H1 (cell line): ENCODE results near the gene RPRD1A. TPM values are rescaled to one million over a fixed set of nuclear protein-coding genes. Genes with fewer than 3 reads are reported as not detected.

ENCODE experiments used
- CTCF ChIA-PET: fragments of 300-600 bp; sonication (Branson Sonifier 250); formaldehyde crosslinking; loops from one replicate; lab custom pipeline; 2021; ENCODE audit not compliant: partially characterized antibody; lab: Charles Lee
- POLR2A ChIA-PET: fragments of 300-600 bp; sonication (Branson Sonifier 250); formaldehyde crosslinking; loops from one replicate; lab custom pipeline; 2021; ENCODE audit warnings: inconsistent platforms; ENCODE audit not compliant: partially characterized antibody; lab: Charles Lee
- DNase-seq, 2 experiments: peaks; one replicate each; pipeline versions ENCODE4 v3.0.0 to v3.0.0-alpha.2; 2010 to 2022; ENCODE audit warnings: low spot score in 2 of 2, low read depth in 1 of 2, mixed read lengths in 1 of 2
- FAIRE-seq: peaks from 2 replicates; lab custom pipeline; 2011; peaks lifted over from hg19 to GRCh38; lab: Jason Lieb, UNC
- H2AFZ ChIP-seq: 2 replicates; pipeline ENCODE4 v1.8.1; 2012; ENCODE audit warnings: low read length, inconsistent platforms
- H2AK5ac ChIP-seq: 2 replicates; pipeline ENCODE4 v1.6.1; 2013; ENCODE audit warnings: low read depth, low read length
- H2BK120ac ChIP-seq: replicated peaks from 2 replicates; pipeline ENCODE3; 2013; ENCODE audit warnings: low read depth, low read length, inconsistent platforms
- H2BK12ac ChIP-seq: 2 replicates; pipeline ENCODE4 v1.6.1; 2013; ENCODE audit warnings: low read depth, low read length
- H2BK15ac ChIP-seq: 2 replicates; pipeline ENCODE4 v1.6.1; 2013; ENCODE audit warnings: low read length
- H2BK20ac ChIP-seq: 2 replicates; pipeline ENCODE4 v1.6.1; 2013; ENCODE audit warnings: low read length
- H2BK5ac ChIP-seq: 2 replicates; pipeline ENCODE4 v1.6.1; 2013; ENCODE audit warnings: low read depth, low read length
- H3K14ac ChIP-seq: 2 replicates; pipeline ENCODE4 v1.6.1; 2013; ENCODE audit warnings: inconsistent platforms; ENCODE audit not compliant: insufficient read length
- H3K18ac ChIP-seq: 2 replicates; pipeline ENCODE4 v1.6.1; 2013; ENCODE audit warnings: low read length; ENCODE audit errors: extremely low read depth
- H3K23ac ChIP-seq: 2 replicates; pipeline ENCODE4 v1.6.1; 2013; ENCODE audit warnings: inconsistent platforms; ENCODE audit not compliant: insufficient read length
- H3K23me2 ChIP-seq: 2 replicates; pipeline ENCODE4 v1.6.1; 2013; ENCODE audit warnings: low read depth, low read length
- H3K27ac ChIP-seq: 2 replicates; pipeline ENCODE4 v1.6.1; 2011; ENCODE audit warnings: low read depth, low read length, inconsistent platforms
- H3K27me3 ChIP-seq, 4 experiments: replicated peaks in 1 of 4; 1 replicate in 1 of 4; 2 replicates in 3 of 4; pipeline versions ENCODE4 v1.6.1 to v1.8.1; 2011 to 2013; ENCODE audit warnings: low read length in 3 of 4, mild to moderate bottlenecking in 3 of 4, inconsistent platforms in 2 of 4, mixed read lengths in 2 of 4, moderate library complexity in 1 of 4; ENCODE audit not compliant: control insufficient read depth in 3 of 4, insufficient read depth in 3 of 4; ENCODE audit errors: extremely low read depth in 1 of 4
- H3K36me3 ChIP-seq, 4 experiments: 2 replicates each; pipeline versions ENCODE4 v1.6.1 to v1.8.1; 2011 to 2013; ENCODE audit warnings: mild to moderate bottlenecking in 4 of 4, low read length in 3 of 4, moderate library complexity in 2 of 4, control low read depth in 1 of 4, inconsistent platforms in 1 of 4; ENCODE audit not compliant: insufficient read depth in 4 of 4, control insufficient read depth in 2 of 4
- H3K4ac ChIP-seq: replicated peaks from 2 replicates; pipeline ENCODE3; 2013; ENCODE audit warnings: low read length, low read depth, mixed read lengths, inconsistent platforms; ENCODE audit not compliant: insufficient read length
- H3K4me1 ChIP-seq, 4 experiments: replicated peaks in 1 of 4; 1 replicate in 1 of 4; 2 replicates in 3 of 4; pipeline versions ENCODE4 v1.6.1 to v1.8.1; 2011 to 2013; ENCODE audit warnings: low read length in 3 of 4, inconsistent platforms in 2 of 4, mixed read lengths in 1 of 4; ENCODE audit not compliant: insufficient read depth in 4 of 4, control insufficient read depth in 3 of 4
- H3K4me2 ChIP-seq, 2 experiments: 2 replicates each; pipeline versions ENCODE4 v1.6.1 to v1.8.1; 2011 to 2013; ENCODE audit warnings: low read depth in 2 of 2, low read length in 2 of 2, control low read depth in 1 of 2, inconsistent platforms in 1 of 2, mild to moderate bottlenecking in 1 of 2; ENCODE audit not compliant: insufficient read depth in 1 of 2
- H3K4me3 ChIP-seq, 4 experiments: fragments of 200-600, 300-600 bp in 1 of 4; sonication (generic), shearing (Covaris generic), sonication (Bioruptor Twin) in 1 of 4; 2 replicates each; pipeline versions ENCODE4 v1.5.1 to v1.8.1; 2011 to 2016; ENCODE audit warnings: low read length in 4 of 4, low read depth in 3 of 4, control low read depth in 2 of 4, inconsistent platforms in 2 of 4, mild to moderate bottlenecking in 2 of 4, mixed read lengths in 1 of 4, moderate library complexity in 1 of 4; ENCODE audit not compliant: insufficient read depth in 2 of 4; ENCODE audit errors: extremely low read depth in 1 of 4
- H3K56ac ChIP-seq: replicated peaks from 2 replicates; pipeline ENCODE3; 2013; ENCODE audit warnings: low read depth, mild to moderate bottlenecking, mixed read lengths, low read length, inconsistent platforms; ENCODE audit not compliant: insufficient read length
- H3K79me1 ChIP-seq: 2 replicates; pipeline ENCODE4 v1.6.1; 2013; ENCODE audit warnings: low read depth, low read length, control low read depth
- H3K79me2 ChIP-seq, 2 experiments: 2 replicates each; pipeline versions ENCODE4 v1.6.1 to v1.8.1; 2012 to 2013; ENCODE audit warnings: low read length in 2 of 2, mild to moderate bottlenecking in 2 of 2, inconsistent platforms in 1 of 2; ENCODE audit not compliant: insufficient read depth in 2 of 2, control insufficient read depth in 1 of 2
- H3K9ac ChIP-seq, 4 experiments: replicated peaks in 1 of 4; 1 replicate in 1 of 4; 2 replicates in 3 of 4; pipeline versions ENCODE4 v1.6.1 to v1.8.1; 2011 to 2013; ENCODE audit warnings: low read depth in 3 of 4, low read length in 3 of 4, control low read depth in 2 of 4, mild to moderate bottlenecking in 2 of 4, moderate library complexity in 2 of 4, inconsistent platforms in 1 of 4; ENCODE audit errors: extremely low read depth in 1 of 4
- H3K9me3 ChIP-seq, 2 experiments: 2 replicates each; pipeline versions ENCODE4 v1.6.1 to v1.8.1; 2012 to 2013; ENCODE audit warnings: mild to moderate bottlenecking in 2 of 2, moderate library complexity in 2 of 2, control low read depth in 1 of 2, inconsistent platforms in 1 of 2, low read depth in 1 of 2, low read length in 1 of 2, mixed read lengths in 1 of 2; ENCODE audit not compliant: insufficient read depth in 2 of 2
- H4K20me1 ChIP-seq, 2 experiments: replicated peaks in 1 of 2; 2 replicates each; pipeline versions ENCODE3 to v1.8.1; 2011 to 2013; ENCODE audit warnings: inconsistent platforms in 2 of 2, low read length in 2 of 2, mild to moderate bottlenecking in 1 of 2; ENCODE audit not compliant: insufficient read depth in 2 of 2, control insufficient read depth in 1 of 2
- H4K5ac ChIP-seq: 2 replicates; pipeline ENCODE4 v1.6.1; 2013; ENCODE audit warnings: low read length, low read depth, mixed read lengths, inconsistent platforms; ENCODE audit not compliant: insufficient read length
- H4K8ac ChIP-seq: 2 replicates; pipeline ENCODE4 v1.8.0; 2013; ENCODE audit warnings: mild to moderate bottlenecking, moderate library complexity, low read length, inconsistent platforms; ENCODE audit not compliant: insufficient read depth; ENCODE audit errors: extremely low read depth
- H4K91ac ChIP-seq: replicated peaks from 2 replicates; pipeline ENCODE3; 2013; ENCODE audit warnings: low read length, mixed read lengths, inconsistent platforms; ENCODE audit not compliant: insufficient read length
- CHD1 ChIP-seq: IDR thresholded peaks from 2 replicates; pipeline ENCODE4 v1.6.1; 2012; ENCODE audit warnings: low read depth, low read length, improper control_type of control experiment
- EGR1 ChIP-seq: IDR thresholded peaks from 2 replicates; pipeline ENCODE4 v1.6.1; 2011; ENCODE audit warnings: low read depth, low read length, borderline replicate concordance
- FOSL1 ChIP-seq: IDR thresholded peaks from 2 replicates; pipeline ENCODE4 v1.6.1; 2011; ENCODE audit warnings: mild to moderate bottlenecking, low read depth, low read length, moderate library complexity; ENCODE audit not compliant: insufficient read depth
- GTF2F1 ChIP-seq: IDR thresholded peaks from 2 replicates; pipeline ENCODE4 v1.6.1; 2012; ENCODE audit warnings: low read depth, low read length, improper control_type of control experiment, borderline replicate concordance
- KDM1A ChIP-seq: fragments of 200-600, 300-600 bp; sonication (generic); IDR thresholded peaks from 2 replicates; pipeline ENCODE4 v1.7.1; 2016; ENCODE audit warnings: mild to moderate bottlenecking, low read length, borderline replicate concordance
- RNF2 ChIP-seq: fragments of 200-900, 300-1000 bp; sonication (generic); IDR thresholded peaks from 2 replicates; pipeline ENCODE4 v1.7.1; 2016; ENCODE audit warnings: borderline replicate concordance, low read depth, mild to moderate bottlenecking, antibody characterized with exemption, low read length; ENCODE audit not compliant: poor library complexity, severe bottlenecking; ENCODE audit errors: missing control alignments
- WGBS, 2 experiments: shearing (Covaris generic) in 1 of 2; methylation state at CpG; one replicate each; pipeline versions ENCODE4 v1.1.6 to v1.1.7; 2013 to 2015; ENCODE audit warnings: low lambda C conversion rate in 2 of 2, mixed read lengths in 2 of 2, inconsistent platforms in 1 of 2, low coverage in 1 of 2, missing lambda C conversion rate in 1 of 2; ENCODE audit not compliant: insufficient replicate concordance in 2 of 2, insufficient coverage in 1 of 2, insufficient read length in 1 of 2; ENCODE audit errors: extremely low coverage in 1 of 2, missing lambda C conversion rate in 1 of 2; 5-methylcytosine and 5-hydroxymethylcytosine counted together
- polyA plus RNA-seq, 7 experiments: library from polyadenylated mRNA; depleted of rRNA in 3 of 7; stranded (reverse) in 5 of 7; unstranded in 2 of 7; fragments of >200 nt in 5 of 7; fragments of 200-250 nt in 2 of 7; gene quantifications; 1 replicate in 5 of 7; 2 replicates in 1 of 7; 4 replicates in 1 of 7; pipeline versions ENCODE4 v1.2.1 to v1.2.3, GENCODE V29; 2011 to 2013; ENCODE audit warnings: missing spikeins in 2 of 7, mixed read lengths in 2 of 7
- total RNA-seq: library from RNA; stranded (reverse); fragmentation: NEBNext Ultra II Directional; extraction: Animal tissue kit (Norgen Biotek cat#: 25700); gene quantifications from 2 replicates; pipeline ENCODE4 v1.2.1, GENCODE V29; 2021

Gene RPRD1A
- total and polyA plus RNA-seq, 2 of the 8 experiments (the other 6 are each of a cell fraction or from before 2014, with no cell fraction given), result 40.5 to 106 TPM

DNA sequence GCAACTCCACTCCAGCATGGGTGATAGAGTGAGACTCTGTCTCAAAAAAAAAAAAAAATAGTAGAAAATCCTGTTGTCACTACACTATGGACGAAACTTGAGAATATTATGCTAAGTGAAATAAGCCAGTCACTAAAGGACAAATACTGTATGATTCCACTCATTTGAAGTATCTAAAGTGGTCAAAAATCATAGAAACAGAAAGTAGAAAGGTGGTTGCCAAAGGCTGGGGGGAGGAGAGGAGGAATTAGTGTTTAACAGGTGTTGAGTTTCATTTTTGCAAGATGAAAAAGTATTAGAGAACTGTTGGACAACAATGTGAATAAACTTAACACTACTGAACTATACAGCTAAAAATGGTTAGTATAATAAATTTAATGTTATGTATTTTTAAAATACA is 113.7 kb downstream of the RPRD1A start:
- no peak overlapping the region for H4K5ac ChIP-seq
- H4K20me1 ChIP-seq, result no peaks in the 10 kb centered on the region
- no peak overlapping the region for H3K4me3 ChIP-seq
- 0 out of 2 replicates have a peak, but pooled peaks cover 2% of the 10 kb centered on the region for H3K79me1 ChIP-seq
- H3K27me3 ChIP-seq, result no peaks in the 10 kb centered on the region
- H3K56ac ChIP-seq, result no peak overlapping the region
- DNase-seq, result no peak
- H3K27ac ChIP-seq, result no peak overlapping the region
- H3K9me3 ChIP-seq, result 0 out of 4 replicates have a peak, but pooled peaks cover 0 to 4% of the 10 kb centered on the region in 2 experiments
- H2BK20ac ChIP-seq, result no peak overlapping the region
- H3K4ac ChIP-seq, result no peak overlapping the region
- H2BK12ac ChIP-seq, result no peak overlapping the region
- TF ChIP-seq GTF2F1 (no peak), FOSL1 (no peak), RNF2 (no peak), KDM1A (no peak), CHD1 (no peak), EGR1 (no peak)
- no peak overlapping the region for H2BK120ac ChIP-seq
- no peak overlapping the region for H4K91ac ChIP-seq
- WGBS, 2 experiments, result 69% methylated on average over 1 of the region's 1 CpG; no CpG with 5 or more reads in 1 of the 2 experiments
- POLR2A ChIA-PET, result no interaction called here
- peaks cover 0 to 5% (median 2%) of the 10 kb centered on the region in 4 experiments; a peak in 4 of 7 replicates for H3K4me1 ChIP-seq
- no peak overlapping the region for H2AFZ ChIP-seq
- H3K4me2 ChIP-seq, result no peak overlapping the region
- H3K23me2 ChIP-seq, result peaks cover 4% of the 10 kb centered on the region; the same call in 1 of the 2 replicates
- H3K18ac ChIP-seq, result no peak overlapping the region
- H3K9ac ChIP-seq, result no peak overlapping the region
- no peak overlapping the region for H4K8ac ChIP-seq
- no peak for FAIRE-seq
- no peak overlapping the region for H2BK5ac ChIP-seq
- no peak overlapping the region for H3K23ac ChIP-seq
- H3K14ac ChIP-seq, result no peak overlapping the region
- H2AK5ac ChIP-seq, result no peak overlapping the region
- CTCF ChIA-PET, result no interaction called here
- H3K79me2 ChIP-seq, result peaks cover 0 to 13% of the 10 kb centered on the region in 2 experiments; a peak in 3 of 4 replicates
- no peak overlapping the region for H2BK15ac ChIP-seq
- no peaks in the 10 kb centered on the region for H3K36me3 ChIP-seq
